ENCODE data around the gene CHURC1.
A peak's percentile ranks its signal among the peaks of the same experiment; 100 is the strongest.

Gene CHURC1

DNA sequence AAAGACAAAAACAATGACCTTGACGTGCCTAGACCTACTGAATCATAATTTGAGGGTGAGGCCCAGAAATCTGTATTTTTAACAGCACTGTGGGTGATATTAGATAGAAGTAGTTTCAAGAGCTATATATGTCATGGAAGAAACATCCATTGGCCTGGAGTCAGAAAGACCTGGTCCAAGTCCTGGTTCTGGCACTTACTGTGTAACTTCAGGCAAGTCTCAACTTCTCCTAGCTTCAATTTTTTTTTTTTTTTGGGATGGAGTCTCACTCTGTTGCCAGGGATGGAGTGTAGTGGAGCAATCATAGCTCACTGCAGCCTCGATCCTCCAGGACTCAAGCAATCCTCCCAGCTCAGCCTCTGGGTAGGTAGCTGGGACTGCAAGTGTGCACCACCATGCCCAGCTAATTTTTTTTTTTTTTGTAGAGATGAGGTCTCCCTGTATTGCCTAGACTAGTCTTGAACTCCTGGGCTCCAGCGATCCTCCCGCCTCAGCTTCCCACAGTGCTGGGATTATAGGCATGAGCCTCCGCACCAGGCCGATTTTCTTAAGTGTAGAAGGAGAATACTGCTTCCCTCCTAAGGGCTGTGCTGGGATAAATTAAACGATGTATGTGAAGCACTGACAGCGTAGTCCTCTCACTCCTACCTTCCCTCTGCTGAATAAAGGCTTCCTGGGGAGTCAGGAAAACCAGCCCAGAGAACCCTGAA is 42.6 kb downstream of the CHURC1 start:
- no peak for DNase-seq (ENCODE audit: low read depth, low spot score)

DNA sequence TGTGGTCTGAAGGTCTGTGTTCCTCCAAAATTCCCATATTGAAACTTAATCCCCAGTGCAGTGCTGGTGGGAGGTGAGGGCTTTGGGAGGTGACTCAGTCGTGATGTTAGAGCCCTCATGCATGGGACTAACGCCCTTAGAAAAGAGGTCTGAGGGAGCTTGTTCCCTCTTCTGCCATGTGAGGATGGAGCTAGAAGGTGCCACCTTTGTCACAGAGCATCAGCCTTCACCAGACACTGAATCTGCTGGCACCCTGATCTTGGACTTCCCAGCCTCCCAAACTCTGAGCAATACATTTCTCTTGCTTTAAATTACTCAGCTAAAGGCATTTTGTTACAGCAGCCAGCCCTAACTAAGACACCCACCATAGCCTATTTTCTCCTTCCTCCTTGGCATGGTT is 43.9 kb downstream of the CHURC1 start:
- no peak for DNase-seq (ENCODE audit: low read depth, low spot score)

GRCh38 chr14:64958743-64959142 is 44.5 kb downstream of the CHURC1 start:
- no peak for DNase-seq (ENCODE audit: low read depth, low spot score)

DNA sequence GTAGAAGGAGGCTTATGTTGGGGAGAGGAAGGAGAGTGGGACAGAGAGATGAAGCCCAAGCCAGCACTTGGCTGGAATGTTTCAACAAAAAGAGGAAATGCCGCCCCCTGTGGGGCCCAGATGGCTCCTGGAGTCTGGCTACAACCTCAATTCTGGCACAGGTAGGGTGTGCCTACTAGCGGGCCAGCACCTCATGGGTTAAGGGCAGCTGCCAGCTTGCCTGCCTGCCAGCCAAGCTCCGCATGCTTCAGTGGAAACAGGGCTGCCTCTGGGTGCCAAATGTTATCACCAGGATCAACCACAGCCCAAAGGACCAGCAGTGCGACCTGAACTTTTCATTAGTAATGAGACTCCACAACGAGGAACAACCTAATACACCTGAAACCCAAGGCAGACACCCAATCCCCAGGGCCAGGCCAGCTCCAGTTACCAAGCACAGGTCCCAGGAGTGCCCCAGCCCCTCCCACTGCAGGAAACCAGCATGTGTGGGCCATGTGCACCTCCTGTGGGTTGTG is 46.6 kb downstream of the CHURC1 start:
- no peak for DNase-seq (ENCODE audit: low read depth, low spot score)

DNA sequence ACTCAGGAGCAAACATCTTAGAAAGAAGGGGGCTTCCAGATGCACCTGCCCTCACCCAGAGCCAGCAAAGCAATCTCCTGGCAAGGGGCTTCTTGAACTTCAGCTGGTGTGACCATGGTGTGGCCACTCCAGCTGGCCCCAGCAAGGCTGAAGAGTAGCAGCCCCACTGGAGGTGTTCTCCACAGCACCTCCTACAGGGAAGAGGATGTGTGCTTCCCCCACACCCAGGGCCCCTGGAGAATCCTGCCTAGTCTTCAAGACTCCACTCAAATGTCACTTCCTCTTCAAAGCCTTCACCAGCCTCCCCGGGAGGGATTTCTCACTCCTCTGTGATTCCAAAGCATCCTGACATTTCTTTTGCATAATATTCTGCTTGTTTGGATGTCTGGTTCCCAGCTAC is 49.4 kb downstream of the CHURC1 start:
- DNase-seq (ENCODE audit: low read depth, low spot score) = no peak

- no peak for DNase-seq (ENCODE audit: low read depth, low spot score)
Measured at GRCh38 chr14:64965356-64966000, 51.2 kb downstream of the CHURC1 start.

- no peak for DNase-seq (ENCODE audit: low read depth, low spot score)
Measured at GRCh38 chr14:64966976-64967375, 52.7 kb downstream of the CHURC1 start.

- DNase-seq (ENCODE audit: low read depth, low spot score) = no peak
Measured at GRCh38 chr14:64968167-64968566, 53.9 kb downstream of the CHURC1 start.

- no peak for DNase-seq (ENCODE audit: low read depth, low spot score)
Measured at GRCh38 chr14:64968651-64969050, 54.4 kb downstream of the CHURC1 start.

- DNase-seq (ENCODE audit: low read depth, low spot score) = no peak
Measured at GRCh38 chr14:64970041-64970440, 55.8 kb downstream of the CHURC1 start.

DNA sequence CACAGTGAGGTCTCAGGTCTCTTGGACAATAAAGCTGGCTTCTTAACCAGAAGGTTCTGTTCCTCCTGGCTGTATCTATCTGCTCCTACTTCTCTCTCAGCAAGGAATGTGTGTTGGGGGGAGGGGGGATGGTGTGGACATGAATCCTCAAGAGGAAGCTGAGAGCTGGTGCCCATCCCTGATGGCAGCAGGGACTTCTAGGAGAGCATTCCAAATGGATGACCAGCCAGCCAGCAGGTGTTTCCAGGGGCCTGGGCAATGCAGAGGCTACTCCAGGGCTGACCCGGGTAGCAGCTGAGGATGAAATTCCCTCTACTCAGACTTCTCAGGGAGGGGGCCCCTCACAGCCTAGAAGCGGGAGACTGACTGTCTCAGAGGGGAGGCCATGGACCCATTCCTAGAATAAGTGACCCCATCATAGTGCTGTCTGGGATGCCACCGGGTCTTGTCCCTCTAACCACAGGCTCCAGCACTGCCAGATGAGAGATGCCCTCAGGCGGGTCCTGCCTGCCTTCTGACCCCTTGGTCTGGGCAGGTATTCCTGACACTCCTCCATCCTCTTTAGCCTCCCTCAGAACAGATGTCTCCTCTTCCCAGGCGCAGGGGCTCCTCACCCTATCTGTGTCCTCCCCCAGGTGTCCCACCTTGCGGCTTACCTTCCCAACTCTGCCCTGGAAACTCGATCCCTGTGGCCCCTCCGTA is 56.7 kb downstream of the CHURC1 start:
- DNase-seq (ENCODE audit: low read depth, low spot score) = no peak

DNA sequence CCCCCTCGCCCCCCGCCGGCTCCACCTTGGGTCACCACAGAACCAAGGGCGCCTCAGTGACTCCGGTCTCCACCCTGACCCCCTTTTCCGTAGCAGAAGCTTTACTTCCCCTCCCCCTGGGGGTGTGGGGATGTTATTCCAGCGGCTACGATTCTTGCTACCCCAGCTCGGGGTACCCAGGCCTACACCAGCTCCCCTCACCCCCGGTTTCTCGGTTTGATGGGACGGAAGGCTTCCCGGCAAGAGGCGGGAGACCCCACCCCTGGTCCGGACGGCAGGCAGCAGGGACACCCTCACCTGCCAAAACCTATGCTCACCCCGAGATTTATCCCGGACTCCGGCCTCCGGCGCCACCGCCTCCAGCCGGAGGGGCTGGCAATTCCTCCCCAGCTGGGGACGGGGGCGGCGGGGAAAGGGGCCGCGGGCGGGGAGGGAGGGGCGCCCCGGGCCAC is 57.3 kb downstream of the CHURC1 start:
- DNase-seq (ENCODE audit: low read depth, low spot score) = no peak

DNA sequence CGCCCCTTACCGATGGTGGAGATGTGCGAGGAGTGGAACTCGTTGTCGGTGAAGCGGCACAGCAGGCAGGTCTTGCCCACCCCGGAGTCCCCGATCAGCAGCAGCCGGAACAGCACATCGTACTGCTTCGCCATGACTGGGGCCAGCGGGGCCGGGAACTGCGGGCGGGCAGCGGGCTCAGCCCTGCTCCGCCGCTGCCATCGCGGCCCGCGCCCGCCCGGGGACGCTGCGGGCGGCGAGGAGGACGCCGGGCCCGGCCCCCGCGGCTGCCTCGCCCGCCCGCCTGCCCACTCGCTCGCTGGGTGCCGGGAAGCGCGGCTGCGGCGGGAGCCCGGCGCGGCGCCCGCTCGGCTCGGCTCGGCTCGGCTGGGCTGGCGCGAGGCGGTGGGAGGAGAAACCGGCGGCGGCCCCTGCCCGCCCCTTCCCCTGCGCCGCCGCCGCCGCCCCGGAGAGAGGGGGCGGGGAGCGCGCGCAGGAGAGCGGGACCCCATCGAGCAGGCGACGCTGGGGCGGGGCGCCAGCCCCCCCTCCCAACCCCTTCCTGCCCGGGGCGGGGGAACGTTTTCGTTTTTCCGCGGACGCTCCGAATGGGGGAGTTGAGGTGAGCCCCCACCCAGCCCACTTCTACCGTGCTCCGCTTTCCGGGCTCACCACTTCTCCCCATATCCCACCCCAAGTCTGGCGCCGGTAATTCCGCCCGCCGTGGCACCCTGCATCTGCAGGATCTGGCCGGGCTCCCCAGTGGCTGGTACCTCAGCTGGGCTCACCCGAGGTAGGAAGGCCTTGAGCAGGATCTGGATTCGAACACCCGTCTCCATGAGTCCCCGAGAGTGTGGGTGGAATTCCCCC is 57.9 kb downstream of the CHURC1 start, which contains the start of gene RAB15:
Gene RAB15, minus strand, starts transcription at position 394 of the 849 bp plus-strand sequence. Its CDS starts 260 bp downstream, at position 134.
- DNase-seq (ENCODE audit: low read depth, low spot score) = no peak

DNA sequence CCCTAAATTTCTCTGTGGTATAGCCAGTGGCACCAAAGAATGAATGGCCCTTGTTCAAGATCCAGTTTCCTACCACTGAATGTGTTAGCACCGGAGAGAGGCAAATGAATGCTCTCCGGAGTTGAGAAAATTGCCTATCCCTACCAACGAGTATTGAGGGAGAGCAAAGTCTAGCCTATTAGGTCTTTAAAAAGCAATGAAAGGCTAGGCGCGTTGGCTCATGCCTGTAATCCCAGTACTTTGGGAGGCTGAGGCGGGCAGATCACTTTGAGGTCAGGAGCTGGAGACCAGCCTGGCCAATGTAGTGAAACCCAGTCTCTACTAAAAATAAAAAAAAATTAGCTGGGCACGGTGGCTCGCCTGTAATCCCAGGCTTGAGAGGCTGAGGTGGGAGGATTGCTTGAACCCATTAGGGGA is 58.8 kb downstream of the CHURC1 start:
- no peak for DNase-seq (ENCODE audit: low read depth, low spot score)

GRCh38 chr14:64973826-64974225 is 59.6 kb downstream of the CHURC1 start:
- no peak for DNase-seq (ENCODE audit: low read depth, low spot score)

GRCh38 chr14:64974563-64974962 is 60.3 kb downstream of the CHURC1 start:
- no peak for DNase-seq (ENCODE audit: low read depth, low spot score)

- no peak for DNase-seq (ENCODE audit: low read depth, low spot score)
Measured at GRCh38 chr14:64979336-64980074, 65.2 kb downstream of the CHURC1 start.

- DNase-seq (ENCODE audit: low read depth, low spot score) = peak; percentile 41
Measured at GRCh38 chr14:64983439-64984310, 69.4 kb downstream of the CHURC1 start.

Data from smooth muscle cell of the brain vasculature (primary cell).